ENCODE data around the gene TESMIN. TPM values are rescaled to one million over a fixed set of nuclear protein-coding genes. Genes with fewer than 3 reads are reported as not detected.

TESMIN gene
- total RNA-seq, 1 experiment from 2014 or later, result 45.2 TPM

GRCh38 chr11:68691402-68691784 lies 59.9 kb downstream of the TESMIN start:
- H3K4ac ChIP-seq (ENCODE audit: low read depth, low read length), result no peak overlapping the region

More at GRCh38 chr11:68691402-68691784, 59.9 kb downstream of the TESMIN start:
- Histone ChIP-seq H3K4me2 (ENCODE audit: insufficient read depth, insufficient read length, low read length) (no peak overlapping the region), H3K56ac (ENCODE audit: insufficient read length, low read depth, low read length) (no peak overlapping the region), H2BK15ac (ENCODE audit: low read depth, low read length) (no peak overlapping the region), H4K91ac (ENCODE audit: insufficient read length, low read depth, low read length) (no peak overlapping the region), H2BK12ac (ENCODE audit: insufficient read length, low read depth, low read length) (no peak overlapping the region), H3K79me1 (ENCODE audit: insufficient read depth, low read depth, low read length, poor library complexity, severe bottlenecking) (no peaks in the 10 kb centered on the region), H3T11ph (ENCODE audit: low read length) (no peak overlapping the region), H2BK20ac (ENCODE audit: low read depth, low read length, poor library complexity, severe bottlenecking) (no peak overlapping the region), H3K27me3 (ENCODE audit: insufficient read depth, low read length) (no peaks in the 10 kb centered on the region), H3K23me2 (ENCODE audit: insufficient read length, low read depth, low read length, poor library complexity, severe bottlenecking) (no peaks in the 10 kb centered on the region), H2BK5ac (ENCODE audit: insufficient read length, low read length) (no peak overlapping the region), H3K18ac (ENCODE audit: insufficient read length, low read depth, low read length) (no peak overlapping the region), H2AFZ (ENCODE audit: low read length) (no peak overlapping the region), H2AK5ac (ENCODE audit: insufficient read length, low read length) (no peak overlapping the region), H3K14ac (ENCODE audit: insufficient read depth, low read length) (no peak overlapping the region), H3K9me3 (ENCODE audit: control insufficient read depth, low read depth, low read length) (no peaks in the 10 kb centered on the region), H3K9ac (ENCODE audit: extremely low read depth, insufficient read length, low read length) (no peak overlapping the region), H3K4me1 (ENCODE audit: insufficient read depth, low read length) (peaks cover 2% of the 10 kb centered on the region; the same call in 1 of the 2 replicates), H4K5ac (ENCODE audit: insufficient read length, low read depth, low read length) (no peak overlapping the region), H2BK120ac (ENCODE audit: low read depth, low read length, poor library complexity, severe bottlenecking) (no peak overlapping the region), H4K20me1 (ENCODE audit: control insufficient read depth, insufficient read depth, insufficient read length) (no peaks in the 10 kb centered on the region), H4K8ac (replicated peaks; ENCODE audit: insufficient read length, low read depth, low read length) (no peak overlapping the region), H3K79me2 (ENCODE audit: insufficient read depth, low read length) (no peaks in the 10 kb centered on the region), H3K27ac (ENCODE audit: insufficient read length, low read depth, low read length) (no peak overlapping the region), H3K23ac (ENCODE audit: insufficient read length, low read depth, low read length) (no peak overlapping the region)
- peaks cover under 1 to 4% of the 10 kb centered on the region in 2 experiments; a peak in 1 of 5 replicates for H3K9me3 Mint-ChIP-seq
- no peak overlapping the region for H3K4me3 Mint-ChIP-seq
- no peak for TF ChIP-seq CTCF (conservative IDR thresholded peaks at IDR 0.05)
- DNase-seq, result peak; percentile 34
- H3K36me3 Mint-ChIP-seq (ENCODE audit: insufficient read depth in 1 of 3, low read depth in 3 of 3), result peaks cover 3 to 44% (median 29%) of the 10 kb centered on the region in 3 experiments; a peak in 6 of 7 replicates
- WGBS (ENCODE audit: extremely low coverage, insufficient read length, low lambda C conversion rate), result no CpG with 5 or more reads among the region's 9 CpGs
- H3K27ac Mint-ChIP-seq, result no peak overlapping the region; a peak in 2 of 7 replicates
- H3K27me3 Mint-ChIP-seq (ENCODE audit: low read depth), result peaks cover under 1% of the 10 kb centered on the region
- peaks cover 49 to 60% of the 10 kb centered on the region in 2 experiments for H3K4me1 Mint-ChIP-seq
